ENCODE results near the gene KIF2C. TPM values are rescaled to one million over a fixed set of nuclear protein-coding genes. Genes with fewer than 3 reads are reported as not detected.
A peak's percentile ranks its signal among the peaks of the same experiment; 100 is the strongest.
"Not testable (repeated sequence)": the region's sequence is repeated elsewhere in the genome, so short reads cannot be mapped to it uniquely, and the experiment has no call there.

KIF2C gene
- total RNA-seq, 2 experiments from 2014 or later, result 92.6 to 95.0 TPM

DNA sequence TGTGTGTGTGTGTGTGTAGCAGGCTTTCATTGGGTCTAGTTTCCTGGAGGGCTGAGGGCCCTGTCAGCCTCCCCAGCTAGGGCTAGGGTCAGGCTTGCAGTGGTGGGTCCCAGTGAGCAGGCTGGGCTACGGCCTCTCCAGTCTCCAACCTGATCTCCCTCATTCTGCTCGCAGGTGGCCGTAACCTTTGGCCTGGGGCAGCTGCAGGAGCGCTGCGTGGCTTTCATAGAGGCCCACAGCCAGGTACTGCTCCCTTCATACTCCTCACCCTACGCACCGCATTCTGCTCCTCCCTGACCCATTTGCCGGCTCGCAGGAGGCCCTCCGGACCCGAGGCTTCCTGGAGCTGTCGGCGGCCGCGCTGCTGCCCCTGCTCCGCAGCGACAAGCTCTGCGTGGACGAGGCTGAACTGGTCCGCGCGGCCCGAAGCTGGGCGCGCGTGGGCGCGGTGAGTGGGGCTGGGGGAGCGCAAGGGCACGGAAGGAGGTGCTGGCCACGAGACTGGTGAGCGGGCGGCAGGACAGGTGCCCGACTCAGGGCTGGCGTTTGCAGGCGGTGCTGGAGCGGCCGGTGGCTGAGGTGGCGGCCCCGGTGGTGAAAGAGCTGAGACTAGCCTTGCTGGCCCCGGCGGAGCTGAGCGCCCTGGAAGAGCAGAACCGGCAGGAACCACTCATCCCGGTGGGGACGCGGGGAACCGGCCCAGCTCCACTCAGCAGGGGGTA lies 73.3 kb downstream of the KIF2C start:
- Mint-ChIP-seq H3K27me3 (no peaks in the 10 kb centered on the region), H3K36me3 (ENCODE audit: low read depth) (peaks cover 24% of the 10 kb centered on the region), H3K4me3 (peak overlapping the region; percentile 24), H3K27ac (peak overlapping the region; percentile 99), H3K9me3 (no peaks in the 10 kb centered on the region), H3K4me1 (ENCODE audit: low read depth) (peaks cover 60% of the 10 kb centered on the region)
- intact Hi-C loops (cut with micrococcal nuclease), result no loop called here
- POLR2A ChIA-PET, result interaction anchor here (0.8 to 12.0 kb wide), 14 partner anchors 10 to 91 kb away, joined by 3 to 213 read pairs (median 8); partner anchors contain the start of genes BEST4, PLK3, RNU5D-1 and RPS8
- CTCF ChIA-PET, result interaction anchor here (0.5 to 1.6 kb wide), 7 partner anchors 12 to 498 kb away, joined by 3 to 12 read pairs (median 3); partner anchors contain the start of gene PLK3
- ATAC-seq (no peak), DNase-seq (peak; percentile 4)
- TF ChIP-seq CTCF (IDR thresholded peaks at IDR 0.05), result no peak

DNA sequence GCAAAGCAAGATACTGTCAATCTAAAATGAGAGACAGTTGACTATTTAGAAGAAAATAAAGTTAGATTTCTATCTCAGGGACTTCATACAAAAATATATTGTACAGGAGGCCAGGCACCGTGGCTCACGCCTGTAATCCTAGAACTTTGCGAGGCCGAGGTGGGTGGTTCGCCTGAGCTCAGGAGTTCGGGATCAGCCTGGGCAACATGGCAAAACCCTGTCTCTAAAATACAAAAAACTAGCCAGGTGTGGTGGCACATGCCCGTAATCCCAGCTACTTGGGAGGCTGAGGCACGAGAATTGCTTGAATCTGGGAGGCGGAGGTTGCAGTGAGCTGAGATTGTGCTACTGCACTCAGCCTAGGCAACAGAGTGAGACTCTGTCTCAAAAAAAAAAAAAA lies 76.3 kb downstream of the KIF2C start:
- Mint-ChIP-seq H3K27ac (peak overlapping the region; percentile 97), H3K36me3 (ENCODE audit: low read depth) (peaks cover 19% of the 10 kb centered on the region), H3K4me1 (ENCODE audit: low read depth) (peaks cover 50% of the 10 kb centered on the region)
- ChIA-PET POLR2A (interaction anchor here (0.8 to 12.0 kb wide), 5 partner anchors 30 to 94 kb away, joined by 3 to 213 read pairs (median 8); partner anchors contain the start of gene RNU5D-1), CTCF (interaction anchor here (0.7 to 1.3 kb wide), 4 partner anchors 16 to 31 kb away, joined by 3 to 6 read pairs (median 3); partner anchors contain the start of gene PLK3)
- H3K27me3 Mint-ChIP-seq, ATAC-seq, H3K9me3 Mint-ChIP-seq, DNase-seq, H3K4me3 Mint-ChIP-seq: not testable (repeated sequence)
- intact Hi-C loops (cut with micrococcal nuclease), result loop anchor here (5.0 kb wide), 1 partner anchor 34 kb away; no protein-coding TSS in a partner anchor

- ChIA-PET CTCF (interaction anchor here (1.3 to 6.1 kb wide), 3 partner anchors 17 to 86 kb away, joined by 4 to 45 read pairs (median 5); partner anchors contain the start of genes PLK3 and RNU5D-1), POLR2A (interaction anchor here (1.2 to 12.2 kb wide), 7 partner anchors 9 to 93 kb away, joined by 4 to 466 read pairs (median 126); partner anchors contain the start of genes BEST4, BTBD19, DYNLT4 and PLK3)
- DNase-seq, result no peak
- no peak for TF ChIP-seq CTCF (IDR thresholded peaks at IDR 0.05)
- Mint-ChIP-seq H3K27ac (peak overlapping the region; percentile 11), H3K27me3 (no peaks in the 10 kb centered on the region), H3K9me3 (no peaks in the 10 kb centered on the region), H3K4me3 (no peak overlapping the region), H3K36me3 (ENCODE audit: low read depth) (peaks cover 15% of the 10 kb centered on the region), H3K4me1 (ENCODE audit: low read depth) (peaks cover 39% of the 10 kb centered on the region)
- intact Hi-C loops (cut with micrococcal nuclease), result loop anchor here (5.0 kb wide), 1 partner anchor 35 kb away; no protein-coding TSS in a partner anchor
- no peak for ATAC-seq
Measured at GRCh38 chr1:44817307-44817706, 77.7 kb downstream of the KIF2C start.

Other genes with a start within 250 kb of the KIF2C start
- gene TMEM53, start 65.4 kb upstream of the KIF2C start, total RNA-seq, result 1 to 10 TPM; 2.3 to 3.5 TPM
- gene ARMH1, start 65.1 kb upstream of the KIF2C start, total RNA-seq, result 100 to 1,000 TPM; 162 to 165 TPM
- gene RNU5D-1, start 8.7 kb upstream of the KIF2C start, total RNA-seq, result not detected
- gene RPS8, start 35.7 kb downstream of the KIF2C start, total RNA-seq, result 1,000 to 10,000 TPM; 3,218 to 3,314 TPM
- gene BEST4, start 48.3 kb downstream of the KIF2C start, total RNA-seq, result 1 to 10 TPM in 1 of 2 experiments, under 1 TPM in 1; 0.87 to 1.0 TPM
- gene PLK3, start 60.5 kb downstream of the KIF2C start, total RNA-seq, result 10 to 100 TPM; 36.4 to 36.6 TPM
- gene DYNLT4, start 67.5 kb downstream of the KIF2C start, total RNA-seq, result 1 to 10 TPM in 1 of 2 experiments, under 1 TPM in 1; 0.36 to 1.1 TPM
- 1 to 10 TPM; 4.8 to 5.6 TPM for gene BTBD19, start 68.7 kb downstream of the KIF2C start, total RNA-seq
- gene PTCH2, start 103.4 kb downstream of the KIF2C start, total RNA-seq, result under 1 TPM; 0.13 to 0.97 TPM
- gene EIF2B3, start 246.8 kb downstream of the KIF2C start, total RNA-seq, result 10 to 100 TPM; 40.5 to 45.3 TPM

Measured in activated CD8-positive, alpha-beta T cell treated with anti-CD3 and anti-CD28 coated beads for 36 hours (primary cell).